ENCODE measurements around the gene MPG. TPM values are rescaled to one million over a fixed set of nuclear protein-coding genes. Genes with fewer than 3 reads are reported as not detected.

MPG gene
- total RNA-seq, 4 donors from 2014 or later = 70.2 to 120 (median 106) TPM

- H3K4me1 ChIP-seq = peaks cover 18 to 35% (median 33%) of the 10 kb centered on the region in 4 donors
- 71% methylated on average over 13 of the region's 19 CpGs for WGBS
- H3K27ac ChIP-seq (replicated peaks in 1 of 4) = peak overlapping the region; percentile 53 to 74 (median 60)
- intact Hi-C loops (cut with DNase I) = no loop called here
- no peaks in the 10 kb centered on the region for H3K9me3 ChIP-seq
- H3K27me3 ChIP-seq = no peaks in the 10 kb centered on the region
- H3K4me3 ChIP-seq = no peak overlapping the region
- no peak for DNase-seq (ENCODE audit: extremely low spot score)
- H3K36me3 ChIP-seq = peaks cover 12 to 52% (median 41%) of the 10 kb centered on the region in 4 donors
- TF ChIP-seq CTCF (IDR thresholded peaks at IDR 0.05) = no peak
- peak; percentile 7 to 19 for TF ChIP-seq POLR2AphosphoS5 (IDR thresholded peaks at IDR 0.05)
- no peak for TF ChIP-seq EP300 (IDR thresholded peaks at IDR 0.05)
Measured at GRCh38 chr16:102060-102855, 24.2 kb downstream of the MPG start.

- Histone ChIP-seq H3K9me3 (no peaks in the 10 kb centered on the region), H3K4me1 (peaks cover 17 to 30% (median 26%) of the 10 kb centered on the region in 4 donors), H3K27me3 (no peaks in the 10 kb centered on the region), H3K36me3 (peaks cover 11 to 50% (median 30%) of the 10 kb centered on the region in 4 donors), H3K27ac (replicated peaks in 1 of 4) (no peak overlapping the region), H3K4me3 (no peak overlapping the region)
- 85% methylated on average over 5 of the region's 5 CpGs for WGBS
- intact Hi-C loops (cut with DNase I) = no loop called here
- TF ChIP-seq CTCF (IDR thresholded peaks at IDR 0.05) = no peak
- TF ChIP-seq POLR2A (IDR thresholded peaks at IDR 0.05; ENCODE audit: low read depth) = no peak
- no peak for TF ChIP-seq EP300 (IDR thresholded peaks at IDR 0.05)
- DNase-seq (ENCODE audit: extremely low spot score) = no peak
Measured at GRCh38 chr16:104355-104754, 26.3 kb downstream of the MPG start.

GRCh38 chr16:104928-105327 is 26.9 kb downstream of the MPG start:
- DNase-seq (ENCODE audit: extremely low spot score) = no peak
- intact Hi-C loops (cut with DNase I) = no loop called here
- Histone ChIP-seq H3K9me3 (no peaks in the 10 kb centered on the region), H3K4me1 (peaks cover 17 to 30% (median 26%) of the 10 kb centered on the region in 4 donors), H3K27ac (replicated peaks in 1 of 4) (no peak overlapping the region), H3K27me3 (no peaks in the 10 kb centered on the region), H3K4me3 (no peak overlapping the region), H3K36me3 (peaks cover 15 to 56% (median 32%) of the 10 kb centered on the region in 4 donors)
- TF ChIP-seq POLR2A (IDR thresholded peaks at IDR 0.05; ENCODE audit: low read depth) (no peak), EP300 (IDR thresholded peaks at IDR 0.05) (no peak), CTCF (IDR thresholded peaks at IDR 0.05) (no peak), POLR2AphosphoS5 (IDR thresholded peaks at IDR 0.05) (no peak)
- WGBS = 72% methylated on average over 3 of the region's 3 CpGs

DNA sequence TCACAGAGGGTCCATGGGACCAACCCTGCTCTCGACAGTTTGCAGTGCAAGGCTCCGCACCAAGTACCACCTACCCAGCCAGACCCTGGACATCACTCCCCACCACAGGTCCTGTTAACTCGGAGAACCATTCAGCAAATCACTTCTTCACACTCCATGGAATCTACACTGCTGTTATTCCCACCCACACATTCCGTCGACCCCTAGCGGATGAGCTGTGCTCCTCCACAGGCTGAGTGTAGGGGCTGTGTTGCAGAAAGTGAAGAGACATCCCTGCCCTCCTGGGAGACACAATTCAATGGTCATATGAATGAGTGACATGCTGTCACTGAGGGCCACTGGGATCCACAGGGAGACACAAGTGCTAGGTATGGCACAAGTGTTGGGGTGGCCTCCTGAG is 27.5 kb downstream of the MPG start:
- no peak for TF ChIP-seq POLR2AphosphoS5 (IDR thresholded peaks at IDR 0.05)
- TF ChIP-seq EP300 (IDR thresholded peaks at IDR 0.05) = no peak
- no peak for TF ChIP-seq POLR2A (IDR thresholded peaks at IDR 0.05; ENCODE audit: low read depth)
- TF ChIP-seq CTCF (IDR thresholded peaks at IDR 0.05) = no peak

More for the DNA sequence above, 27.5 kb downstream of the MPG start:
- Histone ChIP-seq H3K36me3 (peaks cover 19 to 58% (median 35%) of the 10 kb centered on the region in 4 donors), H3K9me3 (no peaks in the 10 kb centered on the region), H3K27ac (replicated peaks in 1 of 4) (no peak overlapping the region), H3K27me3 (no peaks in the 10 kb centered on the region), H3K4me1 (peaks cover 17 to 30% (median 26%) of the 10 kb centered on the region in 4 donors), H3K4me3 (no peak overlapping the region)
- intact Hi-C loops (cut with DNase I) = no loop called here
- DNase-seq (ENCODE audit: extremely low spot score) = no peak
- WGBS = 94% methylated on average over 6 of the region's 6 CpGs

Measured in esophagus muscularis mucosa (tissue), 4 donors.